Nucleus accumbens (tissue), 56 donors: ENCODE data around the gene PRSS12.
A peak's percentile ranks its signal among the peaks of the same experiment; 100 is the strongest.
"Not testable (repeated sequence)": the region's sequence is repeated elsewhere in the genome, so short reads cannot be mapped to it uniquely, and the experiment has no call there.

Experiments used
- DNase-seq, 56 donors: peaks; one replicate each; lab custom pipeline; 2025; lab: John Stamatoyannopoulos, UW

Gene PRSS12

DNA sequence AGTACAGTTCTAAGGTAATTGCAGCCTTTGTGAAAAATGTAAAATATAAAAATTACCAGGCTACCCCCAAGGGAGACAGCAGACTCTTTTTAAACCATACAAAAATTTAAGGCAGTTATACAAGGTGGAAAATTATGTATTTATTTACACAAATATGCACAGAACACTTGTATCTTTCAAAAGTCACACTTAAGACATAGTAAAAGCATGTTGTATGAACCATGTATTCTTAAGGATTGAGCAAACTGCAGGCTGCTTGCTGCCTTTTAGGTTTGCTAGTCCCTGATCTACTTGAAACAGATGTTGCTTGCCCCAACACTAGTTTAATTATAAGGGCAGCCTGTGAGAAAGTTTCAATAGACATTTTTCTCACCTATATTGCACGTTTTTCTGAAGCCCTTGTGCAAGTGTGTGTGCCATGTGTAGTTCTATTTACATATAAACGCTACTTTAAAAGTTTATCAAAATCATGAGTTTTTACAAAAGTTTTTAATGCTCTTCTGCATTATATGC is 72.8 kb downstream of the PRSS12 start:
- DNase-seq: no peak

DNA sequence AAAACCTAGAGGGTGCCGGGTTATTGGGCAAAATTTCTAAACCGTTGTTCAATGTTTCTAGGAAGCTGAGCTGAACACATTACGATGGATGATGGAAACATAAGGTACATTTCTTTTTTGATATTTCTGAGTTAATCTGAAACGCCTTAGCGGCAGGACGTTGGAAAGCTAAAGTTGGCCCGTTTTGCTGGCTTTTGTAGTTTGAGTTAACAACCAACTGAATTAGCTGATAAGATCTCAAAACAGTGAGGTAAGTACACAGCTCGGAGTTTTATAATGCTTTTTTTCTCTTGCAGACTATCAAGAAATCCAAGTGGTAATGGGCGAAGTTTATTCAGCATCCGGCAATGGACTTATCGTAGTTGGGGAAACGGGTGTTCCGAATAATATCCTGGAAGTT is 73.5 kb downstream of the PRSS12 start:
- no peak for DNase-seq

DNA sequence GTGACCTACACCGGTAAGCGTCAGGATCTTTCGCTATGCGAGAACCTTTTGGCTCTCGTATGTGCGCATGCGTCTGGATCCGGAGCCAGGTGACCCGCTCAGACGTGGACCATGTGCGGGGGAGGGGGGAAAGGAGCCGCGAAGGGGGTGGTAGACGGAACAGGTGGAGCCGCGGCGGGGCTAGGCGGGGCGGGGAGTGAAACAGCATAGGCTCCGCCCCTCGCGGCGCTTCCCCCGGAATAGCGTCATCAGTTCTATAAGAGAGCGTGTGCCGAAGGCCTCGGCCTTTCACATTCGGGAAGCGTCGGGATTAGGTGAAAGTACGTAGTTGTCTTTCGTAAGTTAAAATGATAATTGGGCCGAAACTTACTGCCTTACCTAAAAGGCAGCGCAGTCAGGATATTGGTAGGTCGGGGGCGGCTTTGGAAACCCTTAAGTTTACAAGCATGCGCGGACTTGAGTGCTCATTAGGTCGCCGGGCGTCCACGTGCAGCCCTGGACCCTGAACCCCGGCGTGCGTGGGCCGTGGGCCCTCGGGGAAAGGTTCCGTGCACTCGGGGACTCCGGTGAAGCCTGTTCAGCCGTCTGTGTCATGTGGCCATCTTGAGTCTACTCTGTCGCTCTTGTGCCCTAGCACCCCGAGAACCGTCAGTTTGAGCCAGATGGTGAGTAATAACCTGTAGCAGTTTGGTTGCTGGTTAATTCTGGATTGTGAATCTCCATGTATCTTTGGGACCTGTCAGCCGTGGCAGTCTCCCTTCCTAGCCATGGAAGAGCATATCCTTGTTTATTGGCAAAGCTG is 74.1 kb downstream of the PRSS12 start:
- DNase-seq: peak; percentile 39 to 96 (median 84)

DNA sequence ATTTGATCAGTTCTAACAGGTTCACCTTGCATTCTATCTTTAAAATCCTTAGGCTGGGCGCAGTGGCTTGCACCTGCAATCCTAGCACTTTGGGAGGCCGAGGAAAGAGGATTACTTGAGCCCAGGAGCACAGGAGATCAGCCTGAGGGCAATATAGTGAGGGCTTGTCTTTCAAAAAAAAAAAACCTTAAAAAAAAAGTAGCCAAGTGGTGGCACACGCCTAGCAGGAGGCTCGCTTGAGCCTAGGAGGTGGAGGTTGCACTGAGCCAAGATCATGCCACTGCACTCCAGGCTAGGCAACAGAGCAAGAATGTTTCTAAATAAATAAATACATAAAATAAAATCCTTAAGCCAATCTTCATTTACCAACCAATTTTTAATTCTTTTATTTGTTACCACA is 75.6 kb downstream of the PRSS12 start:
- no peak for DNase-seq

DNA sequence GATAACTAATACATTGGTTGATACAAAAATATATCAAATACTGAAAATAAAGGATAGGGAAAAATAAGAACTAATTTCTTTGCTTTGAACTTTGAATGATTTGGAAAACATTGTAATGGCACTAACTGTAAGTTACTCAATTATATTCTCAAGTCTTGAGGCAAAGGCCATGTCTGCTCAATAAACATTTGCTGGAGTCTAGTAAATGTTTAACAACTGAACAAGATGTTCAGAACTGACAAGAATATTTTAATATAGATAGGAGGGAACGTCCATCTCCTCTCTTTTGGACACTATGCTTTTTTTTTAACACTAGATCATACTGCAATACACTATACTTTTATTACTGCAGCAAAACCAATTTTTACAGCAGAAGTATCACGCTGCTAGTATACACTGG is 76.2 kb downstream of the PRSS12 start:
- no peak for DNase-seq

DNA sequence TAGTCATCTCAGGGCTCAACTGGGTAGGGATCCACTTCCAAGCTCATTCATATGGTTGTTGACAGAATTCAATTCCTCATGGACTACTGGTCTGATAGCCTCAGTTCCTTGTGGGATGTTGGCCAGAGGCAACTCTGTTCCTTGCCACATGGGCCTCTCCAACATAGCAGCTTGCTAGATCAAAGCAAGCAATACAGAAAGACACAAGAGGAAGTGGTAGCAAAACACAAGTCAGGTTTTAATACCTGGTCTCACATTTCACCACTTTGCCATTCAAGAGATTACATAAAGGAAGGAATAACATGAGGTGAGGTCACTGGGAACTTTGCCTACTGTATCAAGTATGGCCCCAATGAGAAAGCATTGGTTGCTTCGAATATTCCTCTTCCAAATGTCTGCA is 79.2 kb downstream of the PRSS12 start:
- DNase-seq: no peak

DNA sequence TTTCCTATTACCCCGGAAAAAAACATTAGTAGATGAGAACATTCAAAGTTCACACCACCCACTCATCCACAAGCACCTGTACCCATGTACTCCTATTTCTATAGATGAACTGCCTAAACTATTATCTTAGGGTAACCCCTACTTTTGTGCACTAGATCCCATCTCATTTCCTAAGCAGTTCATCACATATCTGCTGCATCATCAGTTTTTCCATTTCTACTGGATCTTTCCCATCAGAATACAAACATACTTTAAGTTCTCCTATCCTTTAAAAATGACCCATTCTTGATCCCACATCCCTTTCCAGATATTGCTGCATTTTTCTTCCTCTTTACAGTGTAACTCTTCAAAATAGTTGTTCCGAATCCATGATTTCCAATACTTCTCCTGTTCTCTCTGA is 81.0 kb downstream of the PRSS12 start:
- DNase-seq: no peak

DNA sequence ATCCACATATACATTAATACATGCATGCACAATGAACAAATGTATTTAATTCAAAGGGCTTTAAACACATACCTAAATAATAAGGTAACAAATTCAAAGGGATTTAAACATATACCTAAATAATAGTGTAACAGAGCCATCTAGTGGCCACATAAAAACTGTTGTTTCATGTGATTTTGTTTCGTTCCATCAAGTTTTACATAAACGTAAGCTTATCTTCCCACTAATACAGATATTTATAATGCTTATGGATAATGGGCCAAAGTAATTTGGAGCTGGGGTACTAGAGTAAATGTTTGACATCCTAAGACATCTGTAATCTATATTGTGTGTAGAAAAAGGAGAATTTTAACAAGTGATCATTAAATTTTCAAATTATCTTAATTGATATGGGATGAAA is 82.3 kb downstream of the PRSS12 start:
- DNase-seq: no peak

DNA sequence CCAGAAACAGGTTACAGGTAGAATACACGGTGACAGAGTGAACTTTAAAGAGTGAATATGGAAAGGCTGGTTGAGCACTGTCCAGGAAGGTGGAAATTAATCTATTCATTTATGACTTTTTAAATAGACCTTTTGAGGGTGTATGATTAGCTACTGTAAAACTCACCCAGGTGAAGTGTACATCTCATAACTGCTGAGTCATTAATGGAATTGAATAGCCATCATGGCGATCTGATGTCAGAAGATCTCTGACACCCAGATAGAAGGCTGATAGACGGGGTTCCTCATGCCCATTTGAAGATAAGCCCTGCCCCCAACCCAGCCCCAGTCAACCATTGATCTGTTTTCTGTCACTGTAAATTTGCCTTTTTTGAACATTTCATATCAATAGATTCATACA is 84.0 kb downstream of the PRSS12 start:
- no peak for DNase-seq

DNA sequence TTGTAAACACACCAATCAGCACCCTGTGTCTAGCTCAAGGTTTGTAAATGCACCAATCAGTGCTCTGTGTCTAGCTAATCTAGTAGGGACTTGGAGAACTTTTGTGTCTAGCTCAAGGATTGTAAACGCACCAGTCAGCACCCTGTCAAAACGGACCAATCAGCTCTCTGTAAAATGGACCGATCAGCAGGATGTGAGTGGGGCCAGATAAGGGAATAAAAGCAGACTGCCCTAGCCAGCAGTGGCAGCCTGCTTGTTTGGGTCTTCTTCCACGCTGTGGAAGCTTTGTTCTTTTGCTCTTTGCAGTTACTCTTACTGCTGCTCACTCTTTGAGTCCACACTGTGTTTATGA is 86.7 kb downstream of the PRSS12 start:
- DNase-seq: not testable (repeated sequence)

DNA sequence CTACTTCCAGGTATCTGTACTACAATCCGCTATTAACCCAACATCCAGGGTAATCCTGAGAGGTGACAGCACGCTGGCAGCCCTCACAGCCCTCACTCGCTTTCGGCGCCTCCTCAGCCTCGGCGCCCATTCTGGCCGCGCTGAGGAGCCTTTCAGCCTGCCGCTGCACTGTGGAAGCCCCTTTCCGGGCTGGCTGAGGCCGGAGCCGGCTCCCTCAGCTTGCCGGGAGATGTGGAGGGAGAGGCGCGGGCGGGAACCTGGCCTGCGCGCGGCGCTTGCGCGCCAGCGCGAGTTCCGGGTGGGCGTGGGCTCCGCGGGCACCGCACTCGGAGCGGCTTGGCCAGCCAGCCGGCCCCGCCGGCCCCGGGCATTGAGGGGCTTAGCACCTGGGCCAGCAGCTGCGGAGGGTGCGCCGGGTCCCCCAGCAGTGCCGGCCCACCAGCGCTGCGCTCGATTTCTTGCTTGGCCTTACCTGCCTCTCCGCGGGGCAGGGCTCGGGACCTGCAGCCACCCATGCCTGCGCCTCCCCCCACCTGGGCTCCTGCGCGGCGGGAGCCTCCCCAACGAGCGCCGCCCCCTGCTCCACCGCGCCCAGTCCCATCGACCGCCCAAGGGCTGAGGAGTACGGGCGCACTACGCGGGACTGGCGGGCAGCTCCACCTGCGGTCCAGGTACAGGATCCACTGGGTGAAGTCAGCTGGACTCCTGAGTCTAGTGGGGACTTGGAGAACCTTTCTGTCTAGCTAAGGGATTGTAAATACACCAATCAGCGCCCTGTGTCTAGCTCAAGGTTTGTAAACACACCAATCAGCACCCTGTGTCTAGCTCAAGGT is 87.3 kb downstream of the PRSS12 start:
- peak in 13 of 56 donors; percentile 3 to 29 (median 10) for DNase-seq

DNA sequence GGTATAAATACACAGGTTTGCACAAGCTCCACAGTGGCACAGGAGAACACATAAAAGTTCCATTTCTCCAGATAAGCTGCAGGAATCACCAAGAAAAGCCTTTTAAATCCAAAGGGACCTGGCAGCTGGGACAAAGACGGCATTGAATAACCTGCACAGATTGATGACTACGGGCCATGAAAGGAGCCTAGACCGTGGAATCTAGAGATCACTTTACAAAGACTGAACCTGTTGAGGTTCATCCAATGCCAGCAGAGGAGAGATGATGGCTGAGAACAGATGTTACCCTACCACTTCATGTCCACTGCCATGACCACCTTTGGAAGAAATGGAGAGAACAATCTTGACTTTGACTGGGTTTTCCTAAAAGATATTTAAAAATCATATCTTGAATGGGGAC is 88.7 kb downstream of the PRSS12 start:
- no peak for DNase-seq

DNA sequence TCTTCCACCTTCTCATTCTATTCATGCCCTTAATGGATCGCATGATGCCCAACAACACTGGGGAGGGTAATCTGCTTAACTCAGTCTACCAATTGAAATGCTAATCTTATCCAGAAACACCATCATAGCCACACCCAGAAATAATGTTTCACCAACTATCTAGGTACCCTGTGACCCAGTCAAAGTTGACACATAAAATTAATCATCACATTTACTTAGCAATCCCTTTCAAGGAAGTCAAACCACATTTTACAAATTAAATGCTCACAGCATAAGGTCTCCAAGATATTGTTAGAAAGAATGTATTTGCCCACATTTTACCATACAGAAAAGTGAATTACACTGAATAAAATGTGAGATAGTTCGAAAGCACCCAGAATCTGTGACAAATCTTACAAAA is 92.5 kb downstream of the PRSS12 start:
- no peak for DNase-seq

DNA sequence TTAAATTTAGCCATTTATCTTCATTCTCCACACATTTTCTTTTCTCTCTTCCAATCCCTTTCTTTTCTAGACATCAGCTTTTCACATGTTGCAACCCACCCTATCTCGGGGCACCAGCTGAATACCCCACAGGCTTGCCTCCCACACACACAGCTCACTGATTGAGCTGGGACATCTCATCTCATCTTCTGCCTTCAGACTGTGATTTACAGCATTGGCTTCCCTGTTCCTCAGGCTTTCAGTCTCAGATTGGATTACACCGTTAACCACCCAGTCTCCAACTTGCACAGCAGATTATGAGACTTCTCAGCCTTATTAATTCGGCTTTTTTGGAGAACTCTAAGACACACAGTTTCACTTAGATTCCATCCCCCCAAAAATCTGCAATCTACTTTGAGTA is 93.7 kb downstream of the PRSS12 start:
- DNase-seq: no peak

DNA sequence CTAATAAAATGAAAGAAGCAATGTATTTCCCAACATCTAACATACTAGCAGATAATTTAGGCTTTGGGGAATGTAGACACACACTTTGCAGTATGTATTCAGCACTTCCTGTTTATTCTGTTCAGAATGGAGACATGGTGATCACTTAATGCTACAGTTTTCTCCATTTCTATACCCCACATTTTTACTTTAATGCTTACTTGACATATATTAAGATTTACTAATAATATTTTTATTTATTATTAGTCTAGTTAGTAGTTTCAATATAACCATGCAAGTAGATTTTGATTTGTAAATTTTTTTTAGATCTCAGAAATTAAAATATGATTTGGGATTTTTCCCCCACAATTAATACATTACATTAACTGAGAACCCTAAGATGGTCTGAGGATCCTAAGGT is 98.4 kb downstream of the PRSS12 start:
- DNase-seq: no peak

DNA sequence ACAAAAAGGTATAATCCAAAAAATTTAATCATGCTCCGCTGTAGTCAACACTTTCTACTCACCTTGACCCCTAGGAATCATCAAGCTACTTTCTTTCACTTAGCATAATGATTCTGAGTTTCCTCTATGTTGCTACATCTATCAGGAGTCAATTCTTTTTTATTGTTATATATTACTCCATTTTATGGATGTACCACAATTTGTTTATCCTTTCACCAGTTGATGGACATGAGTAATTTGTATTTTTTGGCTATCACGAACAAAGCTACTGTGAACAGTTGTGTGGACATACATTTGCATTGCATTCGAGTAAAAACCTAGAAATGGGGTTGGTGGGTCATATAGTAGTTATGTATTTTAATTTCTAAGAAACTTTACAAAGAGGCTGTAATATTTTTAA is 102.9 kb downstream of the PRSS12 start:
- DNase-seq: no peak

DNA sequence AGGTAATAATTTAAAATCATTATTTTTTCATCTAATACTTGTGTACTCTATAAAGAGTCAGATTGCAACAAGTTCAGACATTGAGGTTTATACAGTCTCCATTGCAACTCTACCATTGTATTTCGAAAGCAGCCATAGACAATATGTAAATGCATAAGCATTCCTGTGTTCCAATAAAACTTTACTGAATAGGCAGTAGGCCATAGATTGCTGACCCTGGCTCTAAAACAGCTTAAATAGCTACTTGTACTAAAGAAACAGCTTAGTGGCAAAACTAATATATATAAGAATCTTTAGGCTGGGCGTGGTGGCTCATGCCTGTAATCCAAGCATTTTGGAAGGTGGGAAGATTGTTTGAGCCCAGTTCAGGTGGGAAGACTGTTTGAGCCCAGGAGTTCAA is 115.3 kb downstream of the PRSS12 start:
- DNase-seq: no peak

DNA sequence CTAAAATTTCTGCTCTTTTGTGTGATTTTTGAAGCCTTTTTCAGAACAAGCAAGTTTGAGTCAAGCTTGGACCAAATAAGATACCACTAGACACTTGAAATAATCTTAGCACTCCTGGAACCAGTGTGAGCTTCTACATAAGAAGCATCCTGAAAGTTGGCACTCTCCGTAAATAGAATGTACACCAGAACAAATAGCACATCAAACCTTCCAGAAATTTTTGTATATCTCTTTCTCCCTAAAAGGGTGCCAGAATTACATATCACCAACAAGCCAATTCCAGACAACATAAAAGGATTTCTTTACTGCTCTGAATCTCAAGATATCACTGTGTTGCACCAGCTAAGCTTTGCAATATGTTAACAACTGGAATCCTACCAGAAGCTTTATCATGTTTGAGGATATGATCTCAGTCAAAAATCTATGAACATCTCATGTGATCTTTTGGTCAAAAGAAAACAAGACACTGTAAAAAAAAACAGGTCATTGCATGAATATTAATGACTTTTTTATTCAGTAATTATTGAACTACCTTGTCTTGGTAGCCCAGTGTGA is 117.2 kb downstream of the PRSS12 start:
- DNase-seq: no peak
